Lower leg skin (tissue), 3 donors: ENCODE measurements around the gene CCT8L2.
"Not testable (repeated sequence)": the region's sequence is repeated elsewhere in the genome, so short reads cannot be mapped to it uniquely, and the experiment has no call there.

Experiments
- POLR2A ChIP-seq, 2 donors: fragments of 450-650 bp; IDR thresholded peaks; one replicate each; pipeline ENCODE4 v1.6.1; 2016 to 2017; ENCODE audit warnings: antibody characterized with exemption in 2 of 2, mild to moderate bottlenecking in 1 of 2, moderate library complexity in 1 of 2
- TF ChIP-seq, protein P1 (sequence below), 3 donors: fragments of 450-650 bp; IDR thresholded peaks; one replicate each; pipeline ENCODE4 v1.5.1; 2016; ENCODE audit warnings: antibody characterized with exemption in 3 of 3, mild to moderate bottlenecking in 3 of 3, moderate library complexity in 2 of 3

GRCh38 chr22:16543310-16543709 is 49.3 kb downstream of the CCT8L2 start:
- TF ChIP-seq, protein P1, sequence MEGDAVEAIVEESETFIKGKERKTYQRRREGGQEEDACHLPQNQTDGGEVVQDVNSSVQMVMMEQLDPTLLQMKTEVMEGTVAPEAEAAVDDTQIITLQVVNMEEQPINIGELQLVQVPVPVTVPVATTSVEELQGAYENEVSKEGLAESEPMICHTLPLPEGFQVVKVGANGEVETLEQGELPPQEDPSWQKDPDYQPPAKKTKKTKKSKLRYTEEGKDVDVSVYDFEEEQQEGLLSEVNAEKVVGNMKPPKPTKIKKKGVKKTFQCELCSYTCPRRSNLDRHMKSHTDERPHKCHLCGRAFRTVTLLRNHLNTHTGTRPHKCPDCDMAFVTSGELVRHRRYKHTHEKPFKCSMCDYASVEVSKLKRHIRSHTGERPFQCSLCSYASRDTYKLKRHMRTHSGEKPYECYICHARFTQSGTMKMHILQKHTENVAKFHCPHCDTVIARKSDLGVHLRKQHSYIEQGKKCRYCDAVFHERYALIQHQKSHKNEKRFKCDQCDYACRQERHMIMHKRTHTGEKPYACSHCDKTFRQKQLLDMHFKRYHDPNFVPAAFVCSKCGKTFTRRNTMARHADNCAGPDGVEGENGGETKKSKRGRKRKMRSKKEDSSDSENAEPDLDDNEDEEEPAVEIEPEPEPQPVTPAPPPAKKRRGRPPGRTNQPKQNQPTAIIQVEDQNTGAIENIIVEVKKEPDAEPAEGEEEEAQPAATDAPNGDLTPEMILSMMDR (IDR thresholded peaks at IDR 0.05): not testable (repeated sequence)
- TF ChIP-seq POLR2A (IDR thresholded peaks at IDR 0.05): not testable (repeated sequence)
